HEK293 (cell line): ENCODE results near the gene MAS1.

Experiments
- ZNF239 ChIP-seq: fragments of 450-650 bp; formaldehyde crosslinking; IDR thresholded peaks from 2 replicates; pipeline ENCODE4 v1.5.1; 2016; ENCODE audit warnings: missing biosample characterization, missing genetic modification characterization
- ZNF610 ChIP-seq: fragments of 450-650 bp; formaldehyde crosslinking; IDR thresholded peaks from 2 replicates; pipeline ENCODE4 v1.5.1; 2016; ENCODE audit warnings: missing biosample characterization, missing genetic modification characterization, borderline replicate concordance

- no peak for TF ChIP-seq ZNF610 (tag by site-specific recombination)
- TF ChIP-seq ZNF239 (tag by site-specific recombination), result no peak
Observed at GRCh38 chr6:159935065-159935464, 44.3 kb downstream of the MAS1 start.
